UCSD-AML1 (cell line): ENCODE data around the gene BNIP2.

Experiments
- DNase-seq: peaks from one replicate; lab custom pipeline; 2025; ENCODE audit not compliant: unreplicated experiment; lab: John Stamatoyannopoulos, UW

The BNIP2 gene

DNA sequence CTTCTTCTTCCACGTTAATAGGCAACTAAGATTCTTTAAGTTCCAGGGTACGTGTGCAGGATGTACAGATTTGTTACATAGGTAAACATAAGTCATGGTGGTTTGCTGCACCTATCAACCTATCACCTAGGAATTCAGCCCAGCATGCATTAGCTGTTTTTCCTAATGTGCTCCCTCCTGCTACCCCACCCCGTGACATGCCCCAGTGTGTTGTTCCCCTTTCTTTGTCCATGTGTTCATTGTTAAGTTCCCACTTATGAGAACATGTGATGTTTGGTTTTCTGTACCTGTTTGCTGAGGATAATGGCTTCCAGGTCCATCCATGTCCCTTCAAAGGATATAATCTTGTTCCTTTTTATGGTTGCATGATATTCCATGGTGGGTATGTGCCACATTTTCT is 52.9 kb downstream of the BNIP2 start:
- no peak for DNase-seq

DNA sequence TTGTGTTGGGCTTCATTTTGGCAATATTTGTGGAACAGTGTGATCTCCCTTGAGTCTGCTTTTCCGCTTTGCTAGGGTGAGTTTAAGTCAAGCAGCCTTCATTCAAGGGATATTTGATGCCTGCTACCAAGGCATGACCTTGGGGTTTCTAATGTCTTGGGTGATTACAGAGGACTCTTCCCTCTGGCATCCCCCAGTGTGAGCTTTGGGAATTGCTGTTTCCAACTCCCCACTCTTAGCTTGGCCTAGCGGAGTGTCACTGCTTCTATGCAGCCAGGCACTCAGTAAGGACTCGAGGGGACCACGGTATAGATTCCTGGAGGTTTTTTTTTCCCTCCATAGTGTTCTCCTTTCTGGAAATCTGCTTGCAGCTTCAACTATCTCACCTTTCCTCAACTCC is 56.4 kb downstream of the BNIP2 start:
- no peak for DNase-seq

GRCh38 chr15:59622289-59622688 is 66.8 kb downstream of the BNIP2 start:
- DNase-seq = peak; percentile 53

- DNase-seq = no peak
Observed at GRCh38 chr15:59618406-59618805, 70.7 kb downstream of the BNIP2 start.

- DNase-seq = no peak
Observed at GRCh38 chr15:59616379-59616778, 72.7 kb downstream of the BNIP2 start.

- no peak for DNase-seq
Observed at GRCh38 chr15:59615661-59616060, 73.5 kb downstream of the BNIP2 start.

GRCh38 chr15:59614153-59614552 is 75.0 kb downstream of the BNIP2 start:
- no peak for DNase-seq

DNA sequence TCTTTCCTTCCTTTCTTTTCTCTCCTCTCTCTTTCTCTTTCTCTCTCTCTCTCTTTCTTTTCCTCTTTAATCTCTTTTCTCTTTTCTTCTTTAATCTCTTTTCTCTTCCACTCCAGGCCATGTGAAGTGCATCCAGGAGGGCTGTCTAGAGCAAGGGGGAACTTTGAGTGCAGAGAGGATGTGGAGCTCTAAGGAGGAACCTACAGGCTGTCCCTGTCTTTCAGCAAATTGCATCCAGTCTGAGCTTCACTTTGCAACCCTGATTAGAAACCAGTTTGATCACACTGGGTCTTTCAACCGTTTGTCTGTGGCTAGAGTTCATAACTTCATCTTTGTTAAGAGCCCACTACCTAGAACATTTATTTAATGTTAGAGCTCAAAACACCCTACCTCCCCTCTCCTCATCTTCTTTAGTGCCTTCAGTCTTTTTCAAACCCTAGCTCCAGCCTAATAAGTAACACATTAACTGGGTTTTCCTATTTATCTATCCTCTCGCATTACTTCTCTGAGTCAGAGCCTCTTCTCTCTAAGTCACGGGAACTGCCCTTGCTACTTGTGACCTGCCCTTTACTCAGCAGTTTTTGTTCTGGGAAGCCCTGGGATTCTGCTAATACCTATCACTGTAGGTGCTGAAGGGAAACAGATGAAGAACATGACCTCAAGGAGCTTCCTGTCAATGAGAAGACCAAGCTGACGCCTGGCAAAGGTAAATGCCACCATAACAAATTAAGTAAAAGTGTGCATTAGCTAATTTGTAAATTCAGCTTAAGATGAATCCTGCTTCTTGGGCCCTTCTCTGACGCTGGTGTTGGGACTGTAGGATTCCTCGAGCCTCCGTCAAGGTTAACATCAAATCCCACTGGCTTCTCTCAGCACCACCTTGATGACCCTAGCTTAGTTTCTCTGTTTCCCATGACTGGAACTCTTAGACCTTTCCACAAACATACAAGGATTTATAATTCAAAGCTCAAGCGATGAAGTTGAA is 77.6 kb downstream of the BNIP2 start, which contains the start of gene GCNT3:
Gene GCNT3, plus strand, starts transcription at position 508 of the 985 bp plus-strand sequence. CDS start 6,456 bp downstream, outside the sequence.
- DNase-seq = no peak

- DNase-seq = no peak
Observed at GRCh38 chr15:59609730-59610712, 79.1 kb downstream of the BNIP2 start.
